GM23248 (cell line): ENCODE data around the gene ZNF652.

Experiments
- EZH2 ChIP-seq: fragments of 200-600 bp; sonication (generic); IDR thresholded peaks from 2 replicates; pipeline ENCODE4 v1.6.1; 2018; ENCODE audit warnings: antibody characterized with exemption, mild to moderate bottlenecking; ENCODE audit not compliant: insufficient read depth, poor library complexity, severe bottlenecking
- EZH2phosphoT487 ChIP-seq: fragments of 200-600 bp; sonication (generic); IDR thresholded peaks from 2 replicates; pipeline ENCODE4 v1.6.1; 2018; ENCODE audit warnings: antibody characterized with exemption, moderate library complexity, mild to moderate bottlenecking, low read depth; ENCODE audit not compliant: insufficient read depth

GRCh38 chr17:49244839-49245238, 117.2 kb downstream of the ZNF652 start:
- TF ChIP-seq EZH2phosphoT487 (no peak), EZH2 (no peak)
